ENCODE results near the gene CENPO.
"Not testable (repeated sequence)": the region's sequence is repeated elsewhere in the genome, so short reads cannot be mapped to it uniquely, and the experiment has no call there.

The CENPO gene

GRCh38 chr2:24788816-24789215, 4.4 kb upstream of the CENPO start:
- no peak for DNase-seq

- no peak for DNase-seq
Observed at GRCh38 chr2:24791452-24791851, 1.8 kb upstream of the CENPO start.

GRCh38 chr2:24792542-24792873, 717 bp upstream of the CENPO start:
- no peak for DNase-seq

GRCh38 chr2:24793761-24794435, 673 bp downstream of the CENPO start:
- DNase-seq: peak in 1 of 51 donors; percentile 26

GRCh38 chr2:24797644-24798043, 4.4 kb downstream of the CENPO start:
- no peak for DNase-seq

- DNase-seq: not testable (repeated sequence)
Observed at GRCh38 chr2:24800487-24800886, 7.3 kb downstream of the CENPO start.

GRCh38 chr2:24805811-24806660, 12.8 kb downstream of the CENPO start:
- DNase-seq: not testable (repeated sequence)

GRCh38 chr2:24806661-24807036, 13.4 kb downstream of the CENPO start:
- no peak for DNase-seq

GRCh38 chr2:24809316-24810007, 16.2 kb downstream of the CENPO start:
- DNase-seq: no peak

- DNase-seq: peak in 13 of 51 donors; percentile 15 to 57 (median 36)
Observed at GRCh38 chr2:24813691-24814137, 20.5 kb downstream of the CENPO start.

GRCh38 chr2:24814516-24814915, 21.3 kb downstream of the CENPO start:
- no peak for DNase-seq

GRCh38 chr2:24815171-24815570, 21.9 kb downstream of the CENPO start:
- DNase-seq: no peak

GRCh38 chr2:24816404-24816803, 23.2 kb downstream of the CENPO start:
- no peak for DNase-seq

GRCh38 chr2:24816884-24817283, 23.7 kb downstream of the CENPO start:
- no peak for DNase-seq

GRCh38 chr2:24818721-24819167, 25.5 kb downstream of the CENPO start:
- DNase-seq: no peak

- no peak for DNase-seq
Observed at GRCh38 chr2:24819442-24820174, 26.4 kb downstream of the CENPO start.

GRCh38 chr2:24820175-24820513, 26.9 kb downstream of the CENPO start:
- DNase-seq: no peak

GRCh38 chr2:24820598-24821432, 27.6 kb downstream of the CENPO start:
- no peak for DNase-seq

- no peak for DNase-seq
Observed at GRCh38 chr2:24821433-24821891, 28.2 kb downstream of the CENPO start.

- peak in 1 of 51 donors; percentile 31 for DNase-seq
Observed at GRCh38 chr2:24822049-24822706, 29.0 kb downstream of the CENPO start.
